GM21576 (cell line): ENCODE results near the gene CDH8.

Source experiments
- ATAC-seq: cut with Tn5 transposase; IDR thresholded peaks from one replicate; pipeline ENCODE4 v1.9.1; 2021; ENCODE audit warnings: mild to moderate bottlenecking, moderate library complexity; ENCODE audit not compliant: unreplicated experiment

CDH8 gene

GRCh38 chr16:61659936-61660335 lies 376.3 kb downstream of the CDH8 start:
- no peak for ATAC-seq

- no peak for ATAC-seq
Measured at GRCh38 chr16:61654962-61655361, 381.3 kb downstream of the CDH8 start.

DNA sequence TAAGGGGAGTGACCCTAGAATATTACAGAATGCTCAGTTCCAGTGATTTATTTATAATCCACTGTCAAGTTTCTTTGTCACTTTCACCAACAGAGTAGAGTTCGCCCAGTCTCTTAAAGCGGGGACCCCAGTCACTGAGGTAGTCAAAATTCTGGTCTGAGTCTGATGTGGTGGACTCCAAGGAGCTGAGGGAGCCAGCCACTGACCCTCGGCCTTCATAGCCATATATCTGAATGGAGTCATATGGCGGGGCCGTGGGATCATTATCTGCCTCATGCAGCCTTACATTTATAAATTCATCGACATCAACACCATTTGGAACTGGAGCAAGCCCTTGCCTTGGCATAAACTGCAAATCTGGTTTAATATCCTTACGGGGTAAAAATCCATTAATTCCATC lies 382.7 kb downstream of the CDH8 start:
- no peak for ATAC-seq

- no peak for ATAC-seq
Measured at GRCh38 chr16:61645561-61645960, 390.7 kb downstream of the CDH8 start.

DNA sequence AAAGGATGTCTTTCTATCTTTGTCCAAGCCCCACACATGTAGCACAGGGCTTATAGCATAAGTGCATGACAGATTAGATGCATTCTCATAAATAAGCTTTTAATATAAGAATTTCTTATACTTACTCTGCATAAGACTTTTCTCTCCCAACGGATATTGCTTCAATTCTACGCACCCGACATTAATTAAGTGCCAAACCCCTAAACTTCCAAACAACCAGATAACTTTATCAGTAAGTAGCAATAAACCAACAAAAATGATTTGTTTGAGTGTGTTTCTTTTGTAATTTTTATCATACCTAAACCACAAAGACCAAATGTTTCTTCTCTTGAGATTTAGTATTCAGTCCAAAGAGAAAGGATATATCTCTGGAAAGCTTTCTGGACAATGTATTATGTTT lies 391.5 kb downstream of the CDH8 start:
- no peak for ATAC-seq

DNA sequence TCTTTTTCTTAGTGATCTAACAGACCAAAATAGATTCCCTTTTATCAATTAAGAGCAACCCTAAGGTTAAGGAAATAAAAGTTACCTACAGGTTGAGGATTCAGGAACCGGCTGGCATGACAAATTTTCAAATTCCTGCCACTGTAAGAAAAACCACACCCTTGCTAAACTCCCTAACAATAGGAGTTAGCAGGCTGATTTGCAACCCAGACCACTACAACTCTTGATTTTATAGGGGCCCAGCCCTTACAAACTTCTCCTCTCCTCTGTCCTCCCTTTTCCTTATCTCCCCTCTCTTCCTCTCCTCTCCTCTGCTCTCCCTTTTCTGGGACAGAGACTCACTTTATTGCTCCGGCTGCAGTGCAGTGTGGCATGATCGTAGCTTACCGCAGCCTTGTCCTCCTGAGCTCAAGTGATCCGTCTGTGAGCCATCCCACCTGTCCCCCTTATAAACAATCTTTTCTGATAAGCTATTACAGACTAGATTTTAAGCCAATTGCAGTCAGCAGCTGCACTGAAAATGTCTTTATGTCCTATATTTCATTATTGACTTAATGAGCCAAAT lies 418.9 kb downstream of the CDH8 start:
- no peak for ATAC-seq

DNA sequence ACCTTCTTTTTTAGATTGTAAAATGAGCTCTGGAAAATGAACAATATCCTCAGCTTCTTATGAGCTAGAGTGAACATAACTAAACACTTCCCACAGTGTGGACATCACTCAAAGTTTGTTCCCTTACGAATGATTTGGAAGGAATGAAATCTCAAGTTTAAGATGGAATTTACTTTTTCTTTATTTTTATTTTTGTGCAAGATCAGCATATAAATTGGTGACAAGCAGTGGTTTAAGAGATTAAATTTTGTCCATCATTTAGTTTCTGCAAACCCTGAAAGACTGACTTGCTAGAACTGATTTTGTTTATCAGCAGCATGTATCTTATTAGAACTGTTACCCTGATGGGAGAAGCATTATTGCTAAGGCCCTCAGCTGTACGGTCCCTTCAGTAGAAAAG lies 420.1 kb downstream of the CDH8 start:
- no peak for ATAC-seq

GRCh38 chr16:61611847-61612491 lies 424.3 kb downstream of the CDH8 start:
- no peak for ATAC-seq

GRCh38 chr16:61606581-61606980 lies 429.7 kb downstream of the CDH8 start:
- ATAC-seq = no peak
